HCT116 (cell line): ENCODE measurements around the gene SEMA3C. TPM values are rescaled to one million over a fixed set of nuclear protein-coding genes. Genes with fewer than 3 reads are reported as not detected.

Experiments
- ATAC-seq: fragments of 200-7000 bp; cut with Tn5 transposase; 2 replicates; pipeline ENCODE4 v1.9.1; 2020; ENCODE audit warnings: mild to moderate bottlenecking, moderate library complexity
- BruUV-seq: library from RNA; stranded (reverse); fragments of 400-500 nt; replicated peaks from 2 replicates; lab custom pipeline; 2021; lab: Mats Ljungman, UMichigan
- CTCF ChIA-PET: fragments of 300-600 bp; sonication (Branson Sonifier 250); formaldehyde crosslinking; loops from one replicate; lab custom pipeline; 2021; ENCODE audit warnings: antibody characterized with exemption; lab: Charles Lee
- POLR2A ChIA-PET: fragments of 300-600, 350-600 bp; sonication (Branson Sonifier 250); formaldehyde crosslinking; loops from one replicate; lab custom pipeline; 2021; ENCODE audit warnings: antibody characterized with exemption; lab: Charles Lee
- RAD21 ChIA-PET, 2 experiments: fragments of 300-600 bp; sonication (Branson Sonifier 250); formaldehyde crosslinking; loops; one replicate each; lab custom pipeline; 2023; ENCODE audit warnings: low total read pairs in 2 of 2; ENCODE audit not compliant: uncharacterized antibody in 2 of 2, unreplicated experiment in 2 of 2, low non-redundant PET in 1 of 2; lab: Charles Lee
- DNase-seq: peaks from one replicate; pipeline ENCODE4 v3.0.0-alpha.2; 2010; ENCODE audit warnings: low read depth, low spot score
- H2AFZ ChIP-seq: fragments of 200-600 bp; shearing (Covaris generic), sonication (generic); 2 replicates; pipeline ENCODE4 v1.6.1; 2017; ENCODE audit warnings: low read depth, mixed run types, mixed read lengths, antibody characterized with exemption, low read length; ENCODE audit not compliant: poor library complexity, severe bottlenecking
- H3K27ac ChIP-seq: 2 replicates; pipeline ENCODE4 v1.5.1; 2012; ENCODE audit warnings: low read depth, low read length
- H3K27me3 ChIP-seq: fragments of 200-600 bp; sonication (generic); 2 replicates; pipeline ENCODE4 v1.6.1; 2016; ENCODE audit warnings: mixed run types, low read length, mixed read lengths; ENCODE audit not compliant: insufficient read depth
- H3K36me3 ChIP-seq, 2 experiments: fragments of 200-500 bp in 1 of 2; fragments of 200-600 bp in 1 of 2; sonication (Bioruptor generic) in 1 of 2; sonication (generic) in 1 of 2; 2 replicates each; pipeline versions ENCODE4 v1.5.1 to v1.6.1; 2014 to 2016; ENCODE audit warnings: low read length in 2 of 2, inconsistent platforms in 1 of 2, mixed read lengths in 1 of 2, mixed run types in 1 of 2; ENCODE audit not compliant: insufficient read depth in 2 of 2, control insufficient read depth in 1 of 2
- H3K4me1 ChIP-seq, 2 experiments: fragments of 200-600 bp in 1 of 2; sonication (generic) in 1 of 2; 2 replicates each; pipeline versions ENCODE4 v1.5.1 to v1.6.1; 2012 to 2017; ENCODE audit warnings: low read length in 2 of 2, inconsistent platforms in 1 of 2, mild to moderate bottlenecking in 1 of 2, mixed read lengths in 1 of 2, mixed run types in 1 of 2, moderate library complexity in 1 of 2; ENCODE audit not compliant: insufficient read depth in 2 of 2, control insufficient read depth in 1 of 2
- H3K4me2 ChIP-seq: fragments of 200-600 bp; sonication (generic); 2 replicates; pipeline ENCODE4 v1.6.1; 2017; ENCODE audit warnings: mixed run types, low read length, mixed read lengths
- H3K4me3 ChIP-seq, 2 experiments: fragments of 200-600 bp in 1 of 2; sonication (generic) in 1 of 2; replicated peaks in 1 of 2; 2 replicates each; pipeline ENCODE4 v1.5.1; 2011 to 2016; ENCODE audit warnings: low read length in 2 of 2, control low read depth in 1 of 2, low read depth in 1 of 2, mild to moderate bottlenecking in 1 of 2, mixed read lengths in 1 of 2, mixed run types in 1 of 2
- H3K79me2 ChIP-seq: fragments of 200-600 bp; sonication (generic); 2 replicates; pipeline ENCODE4 v1.6.1; 2017; ENCODE audit warnings: mild to moderate bottlenecking, mixed run types, low read length, moderate library complexity, mixed read lengths; ENCODE audit not compliant: insufficient read depth
- H3K9ac ChIP-seq: fragments of 200-600 bp; sonication (generic); 2 replicates; pipeline ENCODE4 v1.6.1; 2016; ENCODE audit warnings: low read length, mixed read lengths
- H3K9me2 ChIP-seq: fragments of 200-600 bp; sonication (generic), shearing (Covaris generic); 2 replicates; pipeline ENCODE4 v1.6.1; 2017; ENCODE audit warnings: mixed run types, mild to moderate bottlenecking, moderate library complexity; ENCODE audit not compliant: insufficient read depth
- H3K9me3 ChIP-seq, 2 experiments: fragments of 200-500 bp in 1 of 2; fragments of 200-600 bp in 1 of 2; sonication (Bioruptor generic) in 1 of 2; sonication (generic) in 1 of 2; 2 replicates each; pipeline ENCODE4 v1.6.1; 2014 to 2017; ENCODE audit warnings: low read length in 2 of 2, mixed read lengths in 2 of 2, inconsistent platforms in 1 of 2, low read depth in 1 of 2, mild to moderate bottlenecking in 1 of 2, mixed run types in 1 of 2, moderate library complexity in 1 of 2; ENCODE audit not compliant: control insufficient read depth in 1 of 2, insufficient read depth in 1 of 2
- H4K20me1 ChIP-seq: fragments of 200-600 bp; sonication (generic), shearing (Covaris generic); 2 replicates; pipeline ENCODE4 v1.6.1; 2017; ENCODE audit warnings: mixed run types, mild to moderate bottlenecking, moderate library complexity; ENCODE audit not compliant: insufficient read depth
- ATF3 ChIP-seq: IDR thresholded peaks from 2 replicates; pipeline ENCODE4 v1.6.1; 2012
- EGR1 ChIP-seq: IDR thresholded peaks from 2 replicates; pipeline ENCODE4 v1.6.1; 2012; ENCODE audit warnings: low read depth
- ELF1 ChIP-seq: IDR thresholded peaks from 2 replicates; pipeline ENCODE4 v1.6.1; 2012; ENCODE audit warnings: low read depth, borderline replicate concordance
- FOSL1 ChIP-seq: IDR thresholded peaks from 2 replicates; pipeline ENCODE4 v1.6.1; 2012; ENCODE audit warnings: low read depth
- JUND ChIP-seq: IDR thresholded peaks from 2 replicates; pipeline ENCODE4 v1.6.1; 2012
- POLR2A ChIP-seq: IDR thresholded peaks from 2 replicates; pipeline ENCODE4 v1.7.0; 2011; ENCODE audit warnings: borderline replicate concordance; ENCODE audit not compliant: insufficient read depth, insufficient read length; ENCODE audit errors: extremely low read depth
- POLR2AphosphoS5 ChIP-seq: IDR thresholded peaks from 2 replicates; pipeline ENCODE4 v1.6.1; 2011; ENCODE audit warnings: mild to moderate bottlenecking, low read depth, low read length, moderate library complexity
- SRF ChIP-seq: IDR thresholded peaks from 2 replicates; pipeline ENCODE4 v1.6.1; 2012; ENCODE audit warnings: low read depth
- TCF7L2 ChIP-seq: IDR thresholded peaks from 2 replicates; pipeline ENCODE4 v1.7.0; 2011; ENCODE audit warnings: borderline replicate concordance, inconsistent platforms; ENCODE audit not compliant: insufficient read depth, insufficient read length; ENCODE audit errors: extremely low read depth
- YY1 ChIP-seq: IDR thresholded peaks from 2 replicates; pipeline ENCODE4 v1.6.1; 2011; ENCODE audit warnings: low read length, low read depth, moderate library complexity, mild to moderate bottlenecking; ENCODE audit not compliant: insufficient replicate concordance; ENCODE audit errors: extremely low read depth
- ZBTB33 ChIP-seq: IDR thresholded peaks from 2 replicates; pipeline ENCODE4 v1.6.1; 2011; ENCODE audit warnings: mild to moderate bottlenecking, low read length, moderate library complexity; ENCODE audit not compliant: insufficient replicate concordance; ENCODE audit errors: extremely low read depth
- intact Hi-C: fragments of 100-400 bp; cut with micrococcal nuclease; formaldehyde crosslinking; loops from 2 replicates; pipeline ENCODE4 v1.10.0; 2022
- total RNA-seq: library from RNA; stranded (reverse); gene quantifications from one replicate; pipeline ENCODE4 v1.2.1, GENCODE V29; 2021; ENCODE audit not compliant: unreplicated experiment
- TF ChIP-seq, protein P1 (sequence below), 3 experiments: fragments of 200-600 bp in 1 of 3; sonication (generic) in 1 of 3; IDR thresholded peaks in 2 of 3; conservative IDR thresholded peaks in 1 of 3; 2 replicates each; pipeline ENCODE4 v1.5.1; 2012 to 2017; ENCODE audit warnings: low read depth in 2 of 3, low read length in 2 of 3, antibody characterized with exemption in 1 of 3, borderline replicate concordance in 1 of 3, control low read depth in 1 of 3, mild to moderate bottlenecking in 1 of 3, mixed read lengths in 1 of 3, mixed run types in 1 of 3, moderate library complexity in 1 of 3; ENCODE audit not compliant: insufficient read depth in 1 of 3
- TF ChIP-seq, protein P2 (sequence below): IDR thresholded peaks from 2 replicates; pipeline ENCODE4 v1.6.1; 2012
- TF ChIP-seq, protein P3 (sequence below): IDR thresholded peaks from 2 replicates; pipeline ENCODE4 v1.6.1; 2012; ENCODE audit warnings: low read depth

SEMA3C gene
- total RNA-seq, 1 experiment from 2014 or later, result 25.3 TPM

- DNase-seq (no peak), ATAC-seq (no peak)
- CTCF ChIA-PET, result no interaction called here
- RAD21 ChIA-PET, result no interaction called here
- Histone ChIP-seq H3K9ac (no peak overlapping the region), H4K20me1 (no peaks in the 10 kb centered on the region), H3K79me2 (no peaks in the 10 kb centered on the region), H3K9me2 (no peaks in the 10 kb centered on the region), H3K27ac (no peak overlapping the region), H3K4me2 (no peak overlapping the region), H3K9me3 (no peaks in the 10 kb centered on the region), H3K4me3 (no peak overlapping the region), H3K36me3 (no peaks in the 10 kb centered on the region), H3K27me3 (no peaks in the 10 kb centered on the region), H2AFZ (no peak overlapping the region), H3K4me1 (no peaks in the 10 kb centered on the region)
- POLR2A ChIA-PET, result no interaction called here
- intact Hi-C loops, result no loop called here
- no TSS peak for BruUV-seq
- TF ChIP-seq ZBTB33 (no peak), ELF1 (no peak), ATF3 (no peak), SRF (no peak), JUND (no peak), YY1 (no peak), POLR2A (no peak), FOSL1 (no peak), EGR1 (no peak), TCF7L2 (no peak), POLR2AphosphoS5 (no peak)
- TF ChIP-seq, protein P1, sequence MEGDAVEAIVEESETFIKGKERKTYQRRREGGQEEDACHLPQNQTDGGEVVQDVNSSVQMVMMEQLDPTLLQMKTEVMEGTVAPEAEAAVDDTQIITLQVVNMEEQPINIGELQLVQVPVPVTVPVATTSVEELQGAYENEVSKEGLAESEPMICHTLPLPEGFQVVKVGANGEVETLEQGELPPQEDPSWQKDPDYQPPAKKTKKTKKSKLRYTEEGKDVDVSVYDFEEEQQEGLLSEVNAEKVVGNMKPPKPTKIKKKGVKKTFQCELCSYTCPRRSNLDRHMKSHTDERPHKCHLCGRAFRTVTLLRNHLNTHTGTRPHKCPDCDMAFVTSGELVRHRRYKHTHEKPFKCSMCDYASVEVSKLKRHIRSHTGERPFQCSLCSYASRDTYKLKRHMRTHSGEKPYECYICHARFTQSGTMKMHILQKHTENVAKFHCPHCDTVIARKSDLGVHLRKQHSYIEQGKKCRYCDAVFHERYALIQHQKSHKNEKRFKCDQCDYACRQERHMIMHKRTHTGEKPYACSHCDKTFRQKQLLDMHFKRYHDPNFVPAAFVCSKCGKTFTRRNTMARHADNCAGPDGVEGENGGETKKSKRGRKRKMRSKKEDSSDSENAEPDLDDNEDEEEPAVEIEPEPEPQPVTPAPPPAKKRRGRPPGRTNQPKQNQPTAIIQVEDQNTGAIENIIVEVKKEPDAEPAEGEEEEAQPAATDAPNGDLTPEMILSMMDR (IDR thresholded peaks at IDR 0.05 in 2 of 3, conservative IDR thresholded peaks at IDR 0.05 in 1 of 3; ENCODE audit: borderline replicate concordance in 1 of 3, insufficient read depth in 1 of 3, low read depth in 2 of 3, low read length in 2 of 3), result no peak
- TF ChIP-seq, protein P2, sequence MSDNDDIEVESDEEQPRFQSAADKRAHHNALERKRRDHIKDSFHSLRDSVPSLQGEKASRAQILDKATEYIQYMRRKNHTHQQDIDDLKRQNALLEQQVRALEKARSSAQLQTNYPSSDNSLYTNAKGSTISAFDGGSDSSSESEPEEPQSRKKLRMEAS, result no peak
- TF ChIP-seq, protein P3, sequence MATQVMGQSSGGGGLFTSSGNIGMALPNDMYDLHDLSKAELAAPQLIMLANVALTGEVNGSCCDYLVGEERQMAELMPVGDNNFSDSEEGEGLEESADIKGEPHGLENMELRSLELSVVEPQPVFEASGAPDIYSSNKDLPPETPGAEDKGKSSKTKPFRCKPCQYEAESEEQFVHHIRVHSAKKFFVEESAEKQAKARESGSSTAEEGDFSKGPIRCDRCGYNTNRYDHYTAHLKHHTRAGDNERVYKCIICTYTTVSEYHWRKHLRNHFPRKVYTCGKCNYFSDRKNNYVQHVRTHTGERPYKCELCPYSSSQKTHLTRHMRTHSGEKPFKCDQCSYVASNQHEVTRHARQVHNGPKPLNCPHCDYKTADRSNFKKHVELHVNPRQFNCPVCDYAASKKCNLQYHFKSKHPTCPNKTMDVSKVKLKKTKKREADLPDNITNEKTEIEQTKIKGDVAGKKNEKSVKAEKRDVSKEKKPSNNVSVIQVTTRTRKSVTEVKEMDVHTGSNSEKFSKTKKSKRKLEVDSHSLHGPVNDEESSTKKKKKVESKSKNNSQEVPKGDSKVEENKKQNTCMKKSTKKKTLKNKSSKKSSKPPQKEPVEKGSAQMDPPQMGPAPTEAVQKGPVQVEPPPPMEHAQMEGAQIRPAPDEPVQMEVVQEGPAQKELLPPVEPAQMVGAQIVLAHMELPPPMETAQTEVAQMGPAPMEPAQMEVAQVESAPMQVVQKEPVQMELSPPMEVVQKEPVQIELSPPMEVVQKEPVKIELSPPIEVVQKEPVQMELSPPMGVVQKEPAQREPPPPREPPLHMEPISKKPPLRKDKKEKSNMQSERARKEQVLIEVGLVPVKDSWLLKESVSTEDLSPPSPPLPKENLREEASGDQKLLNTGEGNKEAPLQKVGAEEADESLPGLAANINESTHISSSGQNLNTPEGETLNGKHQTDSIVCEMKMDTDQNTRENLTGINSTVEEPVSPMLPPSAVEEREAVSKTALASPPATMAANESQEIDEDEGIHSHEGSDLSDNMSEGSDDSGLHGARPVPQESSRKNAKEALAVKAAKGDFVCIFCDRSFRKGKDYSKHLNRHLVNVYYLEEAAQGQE, result no peak
- TF ChIP-seq, all 23 proteins: peak for 0
Measured at GRCh38 chr7:80967917-80968297, 49.1 kb upstream of the SEMA3C start.
